Osteocyte (in vitro differentiated cells): ENCODE data around the gene FHIT. TPM values are rescaled to one million over a fixed set of nuclear protein-coding genes. Genes with fewer than 3 reads are reported as not detected.

Experiments
- DNase-seq: peaks from one replicate; pipeline ENCODE4 v3.0.0; 2021; ENCODE audit warnings: mixed read lengths; ENCODE audit not compliant: unreplicated experiment; ENCODE audit errors: extremely low spot score
- H3K27ac Mint-ChIP-seq: one replicate; pipeline ENCODE4 v1.8.0; 2021; ENCODE audit warnings: mild to moderate bottlenecking, mixed read lengths; ENCODE audit not compliant: unreplicated experiment
- H3K27me3 Mint-ChIP-seq: one replicate; pipeline ENCODE4 v1.8.0; 2021; ENCODE audit warnings: mixed read lengths; ENCODE audit not compliant: unreplicated experiment
- H3K36me3 Mint-ChIP-seq: one replicate; pipeline ENCODE4 v1.8.0; 2021; ENCODE audit warnings: mixed read lengths; ENCODE audit not compliant: unreplicated experiment
- H3K4me1 Mint-ChIP-seq: one replicate; pipeline ENCODE4 v1.8.0; 2021; ENCODE audit warnings: mixed read lengths; ENCODE audit not compliant: unreplicated experiment
- H3K4me3 Mint-ChIP-seq: one replicate; pipeline ENCODE4 v1.8.0; 2021; ENCODE audit warnings: mild to moderate bottlenecking, moderate library complexity, mixed read lengths; ENCODE audit not compliant: unreplicated experiment
- H3K9me3 Mint-ChIP-seq: one replicate; pipeline ENCODE4 v1.8.0; 2021; ENCODE audit warnings: mixed read lengths; ENCODE audit not compliant: unreplicated experiment
- CTCF ChIP-seq: fragments of 200-600 bp; sonication (generic); IDR thresholded peaks from 2 replicates; pipeline ENCODE4 v1.5.0; 2021; ENCODE audit warnings: antibody characterized with exemption, mild to moderate bottlenecking, moderate library complexity
- total RNA-seq: library from RNA; stranded (reverse); gene quantifications from 2 replicates; pipeline ENCODE4 v1.2.1, GENCODE V29; 2021

Gene FHIT
- total RNA-seq, 1 donor from 2014 or later, result 2.3 TPM

- TF ChIP-seq CTCF, result no peak
- Mint-ChIP-seq H3K9me3 (no peaks in the 10 kb centered on the region), H3K36me3 (no peaks in the 10 kb centered on the region), H3K27ac (no peak overlapping the region), H3K27me3 (peaks cover 3% of the 10 kb centered on the region), H3K4me3 (no peak overlapping the region), H3K4me1 (no peaks in the 10 kb centered on the region)
- no peak for DNase-seq
Observed at GRCh38 chr3:60756241-60757030, 494.8 kb downstream of the FHIT start.

- peaks cover 4% of the 10 kb centered on the region for H3K9me3 Mint-ChIP-seq
- H3K27ac Mint-ChIP-seq, result no peak overlapping the region
- peaks cover 3% of the 10 kb centered on the region for H3K27me3 Mint-ChIP-seq
- TF ChIP-seq CTCF, result peak; percentile 21
- no peaks in the 10 kb centered on the region for H3K4me1 Mint-ChIP-seq
- DNase-seq, result no peak
- peaks cover 7% of the 10 kb centered on the region for H3K36me3 Mint-ChIP-seq
- H3K4me3 Mint-ChIP-seq, result no peak overlapping the region
Observed at GRCh38 chr3:60755094-60755493, 496.2 kb downstream of the FHIT start.

- no peak for DNase-seq
- no peak for TF ChIP-seq CTCF
- peaks cover 3% of the 10 kb centered on the region for H3K27me3 Mint-ChIP-seq
- H3K9me3 Mint-ChIP-seq, result peaks cover 8% of the 10 kb centered on the region
- H3K4me3 Mint-ChIP-seq, result no peak overlapping the region
- no peak overlapping the region for H3K27ac Mint-ChIP-seq
- H3K4me1 Mint-ChIP-seq, result no peaks in the 10 kb centered on the region
- H3K36me3 Mint-ChIP-seq, result peaks cover 7% of the 10 kb centered on the region
Observed at GRCh38 chr3:60754617-60755016, 496.6 kb downstream of the FHIT start.

GRCh38 chr3:60752809-60753208 lies 498.4 kb downstream of the FHIT start:
- Mint-ChIP-seq H3K4me3 (no peak overlapping the region), H3K4me1 (no peaks in the 10 kb centered on the region), H3K36me3 (peaks cover 7% of the 10 kb centered on the region), H3K27ac (no peak overlapping the region), H3K9me3 (peaks cover 12% of the 10 kb centered on the region), H3K27me3 (peaks cover 2% of the 10 kb centered on the region)
- DNase-seq, result no peak
- no peak for TF ChIP-seq CTCF

- DNase-seq, result no peak
- Mint-ChIP-seq H3K27ac (peak overlapping the region; percentile 20), H3K4me1 (peaks cover 30% of the 10 kb centered on the region), H3K27me3 (peaks cover 2% of the 10 kb centered on the region), H3K9me3 (peaks cover 12% of the 10 kb centered on the region), H3K4me3 (no peak overlapping the region), H3K36me3 (peaks cover 7% of the 10 kb centered on the region)
- TF ChIP-seq CTCF, result no peak
Observed at GRCh38 chr3:60746695-60747416, 504.4 kb downstream of the FHIT start.
